AG10803 (cell line): ENCODE measurements around the gene DDX3Y.

Source experiments
- DNase-seq: peaks from one replicate; pipeline ENCODE4 v3.0.0; 2010; ENCODE audit warnings: low read depth
- H3K4me3 ChIP-seq: 2 replicates; pipeline ENCODE4 v1.5.1; 2011; ENCODE audit warnings: mild to moderate bottlenecking, low read length, control low read depth
- TF ChIP-seq, protein P1 (sequence below): conservative IDR thresholded peaks from 2 replicates; pipeline ENCODE4 v1.5.1; 2011; ENCODE audit warnings: mild to moderate bottlenecking, low read length, control low read depth, inconsistent platforms

Gene DDX3Y

DNA sequence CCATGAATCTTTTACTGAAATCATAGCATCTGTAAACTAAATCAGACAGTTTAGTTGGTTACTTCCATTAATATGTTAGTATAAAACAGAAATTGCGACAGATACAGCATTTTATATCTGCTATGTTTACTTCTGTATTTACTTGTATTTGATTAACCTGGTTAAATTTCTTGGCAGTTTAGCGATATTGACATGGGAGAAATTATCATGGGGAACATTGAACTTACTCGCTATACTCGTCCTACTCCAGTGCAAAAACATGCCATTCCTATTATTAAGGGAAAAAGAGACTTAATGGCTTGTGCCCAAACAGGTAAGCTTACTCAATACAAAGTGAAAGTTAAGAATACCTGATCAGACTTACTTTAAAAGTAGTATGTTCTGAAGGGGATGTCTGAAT is 8.9 kb downstream of the DDX3Y start:
- no peak overlapping the region for H3K4me3 ChIP-seq
- DNase-seq: no peak
- TF ChIP-seq, protein P1, sequence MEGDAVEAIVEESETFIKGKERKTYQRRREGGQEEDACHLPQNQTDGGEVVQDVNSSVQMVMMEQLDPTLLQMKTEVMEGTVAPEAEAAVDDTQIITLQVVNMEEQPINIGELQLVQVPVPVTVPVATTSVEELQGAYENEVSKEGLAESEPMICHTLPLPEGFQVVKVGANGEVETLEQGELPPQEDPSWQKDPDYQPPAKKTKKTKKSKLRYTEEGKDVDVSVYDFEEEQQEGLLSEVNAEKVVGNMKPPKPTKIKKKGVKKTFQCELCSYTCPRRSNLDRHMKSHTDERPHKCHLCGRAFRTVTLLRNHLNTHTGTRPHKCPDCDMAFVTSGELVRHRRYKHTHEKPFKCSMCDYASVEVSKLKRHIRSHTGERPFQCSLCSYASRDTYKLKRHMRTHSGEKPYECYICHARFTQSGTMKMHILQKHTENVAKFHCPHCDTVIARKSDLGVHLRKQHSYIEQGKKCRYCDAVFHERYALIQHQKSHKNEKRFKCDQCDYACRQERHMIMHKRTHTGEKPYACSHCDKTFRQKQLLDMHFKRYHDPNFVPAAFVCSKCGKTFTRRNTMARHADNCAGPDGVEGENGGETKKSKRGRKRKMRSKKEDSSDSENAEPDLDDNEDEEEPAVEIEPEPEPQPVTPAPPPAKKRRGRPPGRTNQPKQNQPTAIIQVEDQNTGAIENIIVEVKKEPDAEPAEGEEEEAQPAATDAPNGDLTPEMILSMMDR: no peak

- TF ChIP-seq, protein P1: peak; percentile 46
- H3K4me3 ChIP-seq: no peak overlapping the region
- DNase-seq: peak; percentile 69
Observed at GRCh38 chrY:12928043-12928442, 23.4 kb downstream of the DDX3Y start.

DNA sequence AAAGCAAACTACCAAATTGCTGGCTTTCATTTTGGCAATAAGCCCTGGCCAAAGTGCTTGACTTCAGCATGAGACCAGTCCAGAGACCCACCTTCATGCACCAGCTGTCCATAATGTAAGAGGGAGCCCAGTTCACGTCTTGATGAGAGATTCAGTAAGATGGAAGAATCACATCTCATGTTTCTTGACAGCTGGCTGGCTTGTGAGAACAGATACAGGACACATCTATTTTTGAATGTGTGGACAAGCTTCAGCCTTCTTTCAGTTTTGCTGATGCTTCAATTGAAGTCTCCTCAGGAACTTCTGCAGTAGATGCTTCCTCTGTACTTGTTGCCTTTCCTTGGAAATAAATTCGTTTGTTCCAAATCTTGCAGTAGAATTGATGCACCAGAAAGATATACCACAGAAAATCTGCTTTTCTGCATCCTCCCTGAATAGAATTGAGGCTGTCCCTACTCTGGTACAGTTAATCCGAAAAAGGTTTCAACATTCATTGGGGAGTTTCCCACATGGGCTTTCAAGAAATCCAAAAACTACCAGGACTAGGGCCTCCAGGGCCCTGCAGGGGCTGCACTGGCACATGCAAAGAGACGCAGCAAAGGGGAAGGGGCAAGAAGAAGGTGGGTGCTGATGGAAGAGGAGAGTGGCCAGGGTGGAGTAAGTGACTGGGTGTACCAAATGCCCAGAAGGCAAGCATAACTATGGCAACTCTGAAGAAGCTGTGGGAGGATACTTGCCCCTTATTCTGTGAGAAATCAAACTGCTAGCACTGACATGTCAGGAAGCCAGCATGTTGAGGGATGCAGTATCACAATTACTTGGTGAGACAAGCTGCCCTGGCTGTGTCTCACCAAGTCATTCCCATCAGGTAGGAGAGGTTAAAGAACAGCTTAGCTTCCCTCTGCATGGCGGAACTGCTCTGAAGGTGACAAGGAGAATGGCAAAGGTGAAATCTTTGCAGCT is 37.3 kb downstream of the DDX3Y start:
- H3K4me3 ChIP-seq: no peak overlapping the region
- DNase-seq: no peak
- TF ChIP-seq, protein P1: no peak
